ENCODE data around the gene LSM4. TPM values are rescaled to one million over a fixed set of nuclear protein-coding genes. Genes with fewer than 3 reads are reported as not detected.

Gene LSM4
- total RNA-seq, 1 experiment from 2014 or later: 787 TPM

- no peak overlapping the region for H3K4me3 ChIP-seq (ENCODE audit: insufficient read depth, low read depth, low read length)
Observed at GRCh38 chr19:18284712-18285360, 38.0 kb downstream of the LSM4 start.

DNA sequence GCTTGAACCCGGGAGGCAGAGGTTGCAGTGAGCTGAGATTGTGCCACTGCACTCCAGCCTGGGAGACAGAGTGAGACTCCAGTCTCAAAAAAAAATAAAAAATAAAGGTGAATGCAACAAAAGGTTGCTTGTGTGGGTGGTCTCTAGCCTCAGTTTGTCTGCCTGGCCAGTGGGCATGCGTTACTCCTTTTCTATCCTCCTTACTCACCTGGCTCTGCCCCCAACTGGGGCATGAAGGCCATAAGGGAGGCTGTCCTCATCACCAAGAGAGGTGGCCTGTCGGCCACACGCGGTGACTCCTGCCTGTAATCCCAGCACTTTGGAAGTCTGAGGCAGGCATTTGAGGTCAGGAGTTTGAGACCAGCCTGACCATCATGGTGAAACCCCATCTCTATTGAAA lies 39.5 kb downstream of the LSM4 start:
- no peak for DNase-seq
- peaks cover 7% of the 10 kb centered on the region for H3K36me3 ChIP-seq (replicated peaks; ENCODE audit: control insufficient read depth, insufficient read depth, low read length)
- no peaks in the 10 kb centered on the region for H3K27me3 ChIP-seq (ENCODE audit: control insufficient read depth, insufficient read depth, low read length)
- H3K4me3 ChIP-seq (ENCODE audit: insufficient read depth, low read depth, low read length): no peak overlapping the region

More at GRCh38 chr19:18284712-18285360, 38.0 kb downstream of the LSM4 start:
- H3K27me3 ChIP-seq (ENCODE audit: control insufficient read depth, insufficient read depth, low read length): no peaks in the 10 kb centered on the region
- no peaks in the 10 kb centered on the region for H3K36me3 ChIP-seq (replicated peaks; ENCODE audit: control insufficient read depth, insufficient read depth, low read length)
- DNase-seq: peak; percentile 20

GRCh38 chr19:18282788-18283141 lies 40.1 kb downstream of the LSM4 start:
- Histone ChIP-seq H3K27me3 (ENCODE audit: control insufficient read depth, insufficient read depth, low read length) (no peaks in the 10 kb centered on the region), H3K36me3 (replicated peaks; ENCODE audit: control insufficient read depth, insufficient read depth, low read length) (peaks cover 7% of the 10 kb centered on the region), H3K4me3 (ENCODE audit: insufficient read depth, low read depth, low read length) (peak overlapping the region; percentile 63; the same call in 1 of the 2 replicates)
- DNase-seq: no peak

DNA sequence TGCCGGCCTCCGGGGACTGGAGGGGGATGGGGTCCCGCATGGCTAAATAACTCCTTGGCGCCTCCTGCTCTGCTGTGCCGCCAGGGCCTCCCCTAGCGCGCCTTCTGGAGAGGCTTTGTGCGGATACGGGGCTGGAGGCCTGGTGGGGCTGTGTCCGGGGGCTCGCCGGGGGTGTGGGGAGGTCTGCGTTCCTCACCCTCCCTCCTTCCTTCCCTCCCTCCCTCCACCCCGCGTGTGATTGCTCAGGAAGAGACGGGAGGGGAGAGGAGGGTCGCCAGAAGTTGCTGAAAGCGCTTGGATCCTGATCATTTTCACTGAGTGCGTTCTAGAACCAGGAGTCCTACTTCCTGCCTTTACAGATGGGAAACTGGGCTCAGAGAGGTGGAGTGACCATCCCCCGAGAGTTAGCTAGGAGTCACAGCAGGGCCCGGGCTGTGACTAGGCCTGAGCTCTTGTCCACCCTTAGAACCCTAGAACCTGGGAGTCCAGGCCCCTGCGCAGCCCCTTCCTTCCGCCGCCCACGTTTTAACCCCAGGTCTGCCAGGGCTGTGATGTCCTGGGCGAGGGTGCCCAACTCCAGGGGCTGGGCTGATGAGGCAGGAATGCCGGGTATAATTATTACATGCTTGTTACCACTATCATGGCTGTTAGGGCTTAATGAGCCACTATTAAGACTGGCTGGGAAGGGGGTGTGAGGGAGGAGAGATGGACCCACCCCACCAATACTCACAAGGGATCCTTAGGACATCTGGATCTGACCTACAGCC lies 40.7 kb downstream of the LSM4 start:
- no peak for DNase-seq
- H3K27me3 ChIP-seq (ENCODE audit: control insufficient read depth, insufficient read depth, low read length): no peaks in the 10 kb centered on the region

DNA sequence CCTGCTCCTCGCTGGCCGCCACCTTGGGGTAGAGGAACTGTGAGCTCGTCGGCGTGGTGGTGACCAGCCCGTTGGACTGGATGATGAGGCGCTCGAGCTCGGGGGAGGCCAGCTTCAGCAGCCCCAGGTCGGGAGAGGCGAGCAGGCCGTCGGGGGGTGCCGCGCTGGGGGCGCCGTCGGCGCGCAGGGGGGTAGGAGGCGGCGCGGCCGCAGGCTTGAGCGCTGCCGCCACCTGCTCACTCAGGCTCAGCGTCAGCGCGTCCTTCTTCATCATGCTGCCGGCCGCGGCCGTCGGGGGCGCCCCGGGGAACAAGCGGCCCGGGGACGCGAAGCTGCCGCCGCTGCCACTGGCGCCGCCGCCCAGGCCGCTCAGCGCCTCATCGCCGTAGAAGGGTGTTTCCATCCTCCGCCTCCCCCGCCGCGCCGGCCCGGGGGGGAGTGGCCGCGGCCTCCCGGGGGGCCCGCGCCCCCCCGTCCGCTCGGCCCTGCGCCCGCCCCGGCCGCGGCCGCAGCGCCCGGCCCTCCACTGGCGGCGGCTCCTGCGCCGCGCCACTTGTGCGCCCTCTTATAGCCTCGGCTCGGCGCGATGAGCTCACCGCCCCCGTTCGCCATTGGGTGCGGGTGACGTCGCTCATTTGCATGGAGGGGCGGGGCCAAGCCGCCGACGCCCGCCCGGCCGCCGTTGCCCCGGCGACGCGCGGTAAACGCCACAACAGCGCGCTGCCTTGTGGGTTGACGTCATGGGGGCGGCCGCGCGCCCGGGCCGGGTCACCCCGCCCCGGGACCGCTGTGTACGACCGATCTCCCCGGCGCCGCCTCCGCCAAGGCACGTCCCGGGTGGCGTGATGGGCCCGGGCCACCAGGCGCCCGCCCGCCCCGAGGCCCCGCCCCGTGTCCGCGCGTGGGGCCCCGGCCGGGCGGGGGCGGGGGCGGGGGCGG lies 41.5 kb downstream of the LSM4 start, which contains the start of gene JUND:
JUND (minus strand) TSS at position 541 of the 939 bp plus-strand sequence; CDS start at position 403, 138 bp downstream.
- H3K4me3 ChIP-seq (ENCODE audit: insufficient read depth, low read depth, low read length): peak within 1 kb of the TSS; percentile 100
- peak; percentile 99 for DNase-seq
- H3K27me3 ChIP-seq (ENCODE audit: control insufficient read depth, insufficient read depth, low read length): no peaks in the 10 kb centered on the region
- H3K36me3 ChIP-seq (replicated peaks; ENCODE audit: control insufficient read depth, insufficient read depth, low read length): peaks cover 7% of the 10 kb centered on the region

More for the DNA sequence above, 40.7 kb downstream of the LSM4 start:
- peak overlapping the region; percentile 63 for H3K4me3 ChIP-seq (ENCODE audit: insufficient read depth, low read depth, low read length)
- peaks cover 7% of the 10 kb centered on the region for H3K36me3 ChIP-seq (replicated peaks; ENCODE audit: control insufficient read depth, insufficient read depth, low read length)

DNA sequence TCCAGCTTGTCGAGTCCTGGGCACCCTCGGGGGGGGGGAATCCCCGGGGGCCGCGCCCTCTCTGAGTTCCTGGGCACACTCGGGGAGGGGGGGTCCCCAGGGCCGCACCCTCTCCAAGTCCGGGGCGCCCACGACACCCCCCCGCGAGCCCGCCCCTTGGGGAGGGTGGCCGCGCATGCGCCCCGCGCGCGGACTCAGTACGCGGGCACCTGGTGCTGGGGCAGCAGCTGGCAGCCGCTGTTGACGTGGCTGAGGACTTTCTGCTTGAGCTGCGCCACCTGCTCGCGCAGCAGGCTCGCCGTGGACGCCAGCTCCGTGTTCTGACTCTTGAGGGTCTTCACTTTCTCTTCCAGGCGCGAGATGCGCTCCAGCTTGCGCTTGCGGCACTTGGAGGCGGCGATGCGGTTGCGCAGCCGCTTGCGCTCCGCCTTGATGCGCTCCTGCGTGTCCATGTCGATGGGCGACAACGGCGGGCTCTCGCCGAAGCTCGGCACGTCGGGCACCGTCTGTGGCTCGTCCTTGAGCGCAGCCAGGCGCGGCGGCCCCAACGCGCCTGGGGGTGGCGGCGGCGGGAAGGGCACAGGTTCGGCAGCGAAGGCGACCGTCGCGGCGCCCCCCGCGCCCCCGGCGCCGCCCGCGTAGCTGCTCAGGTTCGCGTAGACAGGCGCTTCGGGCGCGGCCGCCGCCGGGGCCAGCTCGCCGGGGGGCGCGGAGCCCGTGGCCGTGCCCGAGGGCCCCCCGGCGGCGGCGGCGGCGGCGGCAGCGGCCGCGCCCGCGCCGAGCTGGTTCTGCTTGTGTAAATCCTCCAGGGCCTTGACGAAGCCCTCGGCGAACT lies 42.4 kb downstream of the LSM4 start:
- Histone ChIP-seq H3K36me3 (replicated peaks; ENCODE audit: control insufficient read depth, insufficient read depth, low read length) (peaks cover 7% of the 10 kb centered on the region), H3K27me3 (ENCODE audit: control insufficient read depth, insufficient read depth, low read length) (no peaks in the 10 kb centered on the region), H3K4me3 (ENCODE audit: insufficient read depth, low read depth, low read length) (peak overlapping the region; percentile 100)
- DNase-seq: peak; percentile 90

DNA sequence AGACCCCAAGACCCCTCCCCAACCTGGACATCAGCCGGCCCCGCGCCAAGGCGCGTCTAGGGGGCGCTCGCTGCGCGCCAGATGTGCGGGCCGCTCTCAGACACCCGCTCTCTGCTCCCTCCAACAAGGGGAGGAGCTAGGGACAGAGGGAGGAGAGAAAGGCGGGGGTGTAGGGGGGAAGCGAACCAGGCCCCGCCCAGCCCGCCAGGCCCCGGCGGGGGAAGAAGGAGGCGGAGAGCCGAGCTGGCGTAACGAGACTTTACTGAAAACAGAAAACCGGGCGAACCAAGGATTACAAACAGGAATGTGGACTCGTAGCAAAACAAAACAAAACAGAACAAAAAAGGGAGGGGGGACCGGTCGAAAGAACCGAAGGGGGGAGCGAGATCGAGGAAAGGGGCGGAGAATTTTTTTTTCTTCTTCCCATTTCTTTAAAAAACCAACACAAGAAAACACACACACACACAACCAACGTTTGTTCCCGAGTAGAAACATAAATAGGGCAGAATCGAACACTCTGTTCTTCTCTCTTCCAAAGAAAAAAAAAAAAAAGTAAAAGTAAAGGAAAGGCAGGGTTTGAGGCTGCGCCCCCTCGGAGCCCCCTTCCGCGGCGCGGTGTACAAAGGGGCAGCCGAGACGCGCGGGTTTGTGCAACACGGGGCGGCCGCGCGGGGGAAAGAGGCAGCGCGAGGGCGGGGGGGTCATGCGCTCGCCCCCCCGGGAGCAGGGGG lies 43.2 kb downstream of the LSM4 start:
- H3K36me3 ChIP-seq (replicated peaks; ENCODE audit: control insufficient read depth, insufficient read depth, low read length): peaks cover 7% of the 10 kb centered on the region
- peak overlapping the region; percentile 100 for H3K4me3 ChIP-seq (ENCODE audit: insufficient read depth, low read depth, low read length)
- no peaks in the 10 kb centered on the region for H3K27me3 ChIP-seq (ENCODE audit: control insufficient read depth, insufficient read depth, low read length)
- peak; percentile 99 for DNase-seq

DNA sequence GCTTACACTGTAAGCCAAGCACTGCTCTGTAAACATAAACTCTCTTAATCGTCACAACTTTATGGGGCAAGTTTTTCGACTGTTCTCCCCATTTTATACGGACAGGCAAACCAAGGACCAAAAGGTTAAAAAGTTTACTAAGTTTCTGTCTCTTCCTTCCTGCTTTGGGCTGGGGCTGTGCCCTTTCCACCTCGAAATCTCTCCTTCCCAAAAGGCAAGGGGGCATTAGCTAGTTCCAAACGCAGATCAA lies 43.7 kb downstream of the LSM4 start:
- H3K36me3 ChIP-seq (replicated peaks; ENCODE audit: control insufficient read depth, insufficient read depth, low read length): peaks cover 7% of the 10 kb centered on the region
- H3K27me3 ChIP-seq (ENCODE audit: control insufficient read depth, insufficient read depth, low read length): no peaks in the 10 kb centered on the region
- DNase-seq: no peak
- H3K4me3 ChIP-seq (ENCODE audit: insufficient read depth, low read depth, low read length): peak overlapping the region; percentile 40

DNA sequence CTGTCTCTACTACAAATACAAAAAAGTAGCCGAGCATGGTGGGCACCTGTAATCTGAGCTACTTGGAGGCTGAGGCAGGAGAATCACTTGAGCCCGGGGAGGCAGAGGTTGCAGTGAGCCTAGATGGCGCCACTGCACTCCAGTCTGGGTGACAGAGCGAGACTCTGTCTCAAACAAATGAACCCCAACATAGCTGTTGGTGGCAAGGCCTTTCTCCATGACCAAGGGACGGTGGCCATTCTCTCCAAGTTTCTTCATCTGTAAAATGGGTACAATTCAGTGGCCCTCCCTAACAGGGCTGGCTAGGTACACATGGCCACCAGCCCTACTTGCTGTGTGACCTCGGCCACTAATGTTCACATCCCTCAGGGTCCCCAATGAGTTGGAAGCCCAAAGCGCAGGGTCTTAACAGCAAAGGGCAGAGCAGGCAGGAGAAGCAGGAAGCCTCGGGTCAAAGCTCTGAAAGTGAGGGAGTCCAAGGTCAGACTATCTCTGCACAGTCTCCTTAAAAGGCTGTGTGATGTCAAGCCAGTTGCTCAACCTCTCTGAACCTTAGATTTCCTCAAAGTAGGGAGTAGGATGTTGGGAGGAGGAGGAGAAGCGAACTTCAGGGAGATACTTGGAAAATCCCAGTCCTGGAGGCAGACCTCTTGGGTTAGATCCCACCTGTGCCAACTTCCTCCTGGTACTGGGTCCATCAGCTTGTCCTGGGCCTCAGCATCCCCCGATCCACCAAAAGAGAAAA lies 44.2 kb downstream of the LSM4 start:
- Histone ChIP-seq H3K27me3 (ENCODE audit: control insufficient read depth, insufficient read depth, low read length) (no peaks in the 10 kb centered on the region), H3K36me3 (replicated peaks; ENCODE audit: control insufficient read depth, insufficient read depth, low read length) (peaks cover 7% of the 10 kb centered on the region), H3K4me3 (ENCODE audit: insufficient read depth, low read depth, low read length) (peak overlapping the region; percentile 40)
- peak; percentile 47 for DNase-seq

- no peaks in the 10 kb centered on the region for H3K27me3 ChIP-seq (ENCODE audit: control insufficient read depth, insufficient read depth, low read length)
- no peak overlapping the region for H3K4me3 ChIP-seq (ENCODE audit: insufficient read depth, low read depth, low read length)
- peaks cover 7% of the 10 kb centered on the region for H3K36me3 ChIP-seq (replicated peaks; ENCODE audit: control insufficient read depth, insufficient read depth, low read length)
- peak; percentile 68 for DNase-seq
Observed at GRCh38 chr19:18274781-18275356, 48.0 kb downstream of the LSM4 start.

DNA sequence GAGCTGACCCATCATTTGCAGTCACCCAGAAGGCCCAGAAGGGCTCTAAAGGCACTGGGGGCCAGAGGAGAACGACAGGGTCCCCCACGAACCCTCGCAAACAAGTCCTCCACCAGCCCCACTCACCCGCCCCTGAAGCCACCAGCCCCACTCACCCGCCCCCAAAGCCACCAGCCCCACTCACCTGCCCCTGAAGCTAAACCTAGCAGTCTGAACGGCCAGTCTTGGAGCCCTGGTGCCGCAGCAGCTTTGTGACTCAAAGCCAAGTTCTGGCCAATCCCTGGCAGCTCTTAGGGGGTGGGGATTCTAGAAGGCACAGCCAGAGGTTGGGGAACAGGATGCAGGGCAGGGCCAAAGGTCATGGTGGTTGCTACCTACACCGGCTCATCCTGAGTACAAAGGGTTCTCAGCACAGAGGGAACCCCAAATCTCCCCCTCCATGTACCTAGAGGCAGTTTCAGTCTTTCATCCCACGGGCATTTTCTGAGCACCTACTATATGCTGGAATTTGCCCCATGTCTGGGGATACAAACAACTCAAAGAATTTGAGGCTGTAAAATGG lies 48.6 kb downstream of the LSM4 start, which contains the start of gene IQCN:
IQCN (minus strand) TSS at position 234 of the 562 bp plus-strand sequence. CDS start 4,974 bp downstream, outside the sequence.
- H3K4me3 ChIP-seq (ENCODE audit: insufficient read depth, low read depth, low read length): no peak within 1 kb of the TSS
- peaks cover 7% of the 10 kb centered on the region for H3K36me3 ChIP-seq (replicated peaks; ENCODE audit: control insufficient read depth, insufficient read depth, low read length)
- DNase-seq: peak; percentile 80
- H3K27me3 ChIP-seq (ENCODE audit: control insufficient read depth, insufficient read depth, low read length): no peaks in the 10 kb centered on the region

- peaks cover 3% of the 10 kb centered on the region for H3K36me3 ChIP-seq (replicated peaks; ENCODE audit: control insufficient read depth, insufficient read depth, low read length)
Observed at GRCh38 chr19:18273561-18274218, 49.2 kb downstream of the LSM4 start.

More at GRCh38 chr19:18273561-18274218, 49.2 kb downstream of the LSM4 start:
- Histone ChIP-seq H3K4me3 (ENCODE audit: insufficient read depth, low read depth, low read length) (no peak overlapping the region), H3K27me3 (ENCODE audit: control insufficient read depth, insufficient read depth, low read length) (no peaks in the 10 kb centered on the region)
- DNase-seq: no peak

Data from H7 (cell line).